GM19025 (cell line): Measurements from ENCODE around the gene DDX41.
A peak's percentile ranks its signal among the peaks of the same experiment; 100 is the strongest.

Experiments used
- ATAC-seq: cut with Tn5 transposase; IDR thresholded peaks from one replicate; pipeline ENCODE4 v1.9.1; 2021; ENCODE audit warnings: mild to moderate bottlenecking, low read depth, moderate library complexity; ENCODE audit not compliant: unreplicated experiment

The DDX41 gene

DNA sequence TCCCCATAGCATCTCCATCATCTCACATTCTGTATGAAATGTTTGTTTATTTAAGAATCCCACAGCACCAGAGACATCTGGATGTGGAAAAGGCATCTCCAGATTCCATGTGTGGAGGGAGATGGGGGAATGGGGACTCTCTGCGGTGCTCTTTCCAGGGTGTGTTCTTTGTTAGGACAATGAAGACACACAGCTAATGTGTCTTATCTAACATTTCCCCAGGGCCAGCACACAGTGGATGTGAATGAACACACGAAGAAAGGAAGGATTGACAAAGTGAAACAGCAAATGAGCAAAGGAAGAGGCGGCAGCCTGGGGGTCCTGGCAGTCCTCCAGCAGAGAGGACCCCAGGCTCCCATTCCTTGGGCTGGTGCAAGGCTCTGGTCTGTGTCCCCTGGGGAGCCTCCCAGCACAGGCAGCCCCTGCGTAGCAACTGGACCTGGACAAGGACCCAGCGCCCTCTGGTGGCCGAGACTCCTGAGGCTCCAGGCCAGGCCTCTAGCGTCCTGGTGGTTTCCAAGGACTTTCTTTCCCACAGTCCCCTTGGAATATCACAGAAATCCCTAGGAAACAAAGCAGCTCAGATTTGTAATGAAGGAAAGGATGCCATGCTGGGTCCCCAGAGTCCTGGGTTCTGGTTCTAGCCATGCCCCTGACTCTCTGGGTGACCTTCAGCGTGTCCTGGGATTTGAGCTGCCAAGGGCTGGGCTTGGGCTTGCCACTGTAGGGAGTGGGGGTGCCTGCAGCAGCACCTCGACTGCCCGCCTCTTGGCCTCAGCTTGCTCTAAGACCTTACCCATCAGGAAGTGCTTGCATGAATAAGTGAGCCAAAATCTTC lies 15.9 kb downstream of the DDX41 start:
- ATAC-seq, result no peak

DNA sequence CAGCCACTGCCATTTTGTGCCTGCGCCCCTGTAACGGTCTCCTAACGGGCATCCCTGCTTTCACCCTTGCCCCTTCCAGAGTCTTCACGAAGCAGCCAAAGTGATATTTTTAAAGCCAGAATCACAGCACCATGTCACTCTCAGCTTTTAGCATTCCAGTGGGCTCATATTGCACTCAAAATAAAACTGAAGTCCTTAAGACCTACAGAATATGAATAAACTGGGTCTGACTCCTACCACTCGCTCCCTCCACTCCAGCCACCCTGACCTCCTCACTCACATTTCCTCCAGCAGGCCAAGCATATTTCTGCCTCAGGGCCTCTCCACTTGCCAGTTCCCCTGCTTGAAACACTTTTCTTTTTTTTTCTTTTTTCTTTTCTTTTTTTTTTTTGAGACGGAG lies 16.9 kb downstream of the DDX41 start:
- no peak for ATAC-seq

DNA sequence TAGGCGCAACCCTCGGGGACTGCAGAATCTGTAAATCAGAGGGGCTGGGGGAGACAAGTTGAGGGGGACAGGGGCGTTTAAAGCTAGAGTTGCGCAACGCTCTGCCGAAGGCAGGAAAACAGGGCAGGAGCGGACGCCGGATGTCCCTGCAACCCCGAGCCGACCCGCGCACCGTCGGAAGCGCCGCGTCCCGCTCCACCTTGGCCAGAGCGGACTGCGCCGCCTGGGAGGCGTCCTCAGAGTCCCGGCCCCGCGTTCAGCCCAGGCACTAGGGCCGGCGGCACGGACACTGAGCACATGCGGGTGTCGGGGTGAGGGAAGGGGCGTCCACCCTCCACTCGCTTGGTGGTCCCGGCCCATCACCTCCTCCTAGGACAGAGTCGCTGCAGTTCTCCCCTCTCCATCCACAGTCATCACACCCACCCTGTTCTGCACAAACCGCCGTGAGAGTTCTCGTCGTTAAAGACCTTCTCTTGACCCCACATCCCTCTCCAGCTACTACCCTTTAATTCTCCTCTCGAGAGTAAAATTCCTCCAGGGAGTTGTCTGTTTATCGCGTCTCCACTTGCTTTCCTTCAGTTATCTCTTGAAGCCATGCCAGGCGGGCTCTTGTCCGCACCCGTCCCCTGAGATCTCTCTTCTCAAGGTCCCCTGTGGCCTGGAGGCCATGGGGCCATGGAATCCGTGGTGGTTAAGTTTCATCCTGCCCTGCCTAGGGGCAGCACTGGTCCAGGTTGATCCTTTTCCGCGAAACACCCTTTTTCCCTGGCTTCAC lies 18.6 kb downstream of the DDX41 start:
- no peak for ATAC-seq

DNA sequence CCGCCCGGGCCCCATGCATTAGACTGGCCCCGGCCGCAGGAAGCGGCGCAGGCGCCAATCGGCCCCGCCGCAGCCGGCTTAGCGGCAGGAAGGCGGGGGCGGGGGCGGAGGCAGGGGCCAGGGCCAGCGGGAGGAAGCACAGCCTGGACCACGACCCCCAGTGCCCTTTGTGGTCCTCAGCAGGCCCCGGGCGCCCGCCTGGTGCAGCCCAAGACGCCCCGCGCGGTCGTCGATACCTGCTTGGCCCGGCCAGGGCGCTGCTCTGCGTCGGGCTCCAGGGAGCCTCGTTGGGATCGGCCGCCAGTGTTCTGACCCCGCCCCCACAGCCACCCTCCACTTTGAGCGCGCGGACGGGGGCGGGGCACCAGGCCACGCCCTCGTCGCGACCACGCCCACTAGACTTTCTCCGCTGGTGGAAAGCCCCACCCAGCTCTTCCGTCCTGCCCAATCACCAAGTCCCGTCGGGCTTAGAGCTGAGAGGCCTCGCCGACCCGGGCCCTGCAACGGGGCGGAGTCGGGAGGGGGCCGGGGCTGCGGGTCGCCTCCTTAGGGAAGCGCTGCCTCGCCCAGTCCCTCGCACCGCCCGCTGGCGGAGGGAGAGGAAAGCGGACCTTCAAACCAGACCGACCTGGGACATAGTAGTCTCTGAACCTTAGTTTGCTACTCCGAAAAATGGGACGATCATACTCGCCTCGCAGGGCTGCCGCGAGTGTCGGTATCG lies 19.3 kb downstream of the DDX41 start, which contains the start of gene PDLIM7:
Gene PDLIM7, minus strand, starts transcription at position 313 of the 721 bp plus-strand sequence. CDS start 1,092 bp downstream, outside the sequence.
- ATAC-seq, result peak; percentile 74

DNA sequence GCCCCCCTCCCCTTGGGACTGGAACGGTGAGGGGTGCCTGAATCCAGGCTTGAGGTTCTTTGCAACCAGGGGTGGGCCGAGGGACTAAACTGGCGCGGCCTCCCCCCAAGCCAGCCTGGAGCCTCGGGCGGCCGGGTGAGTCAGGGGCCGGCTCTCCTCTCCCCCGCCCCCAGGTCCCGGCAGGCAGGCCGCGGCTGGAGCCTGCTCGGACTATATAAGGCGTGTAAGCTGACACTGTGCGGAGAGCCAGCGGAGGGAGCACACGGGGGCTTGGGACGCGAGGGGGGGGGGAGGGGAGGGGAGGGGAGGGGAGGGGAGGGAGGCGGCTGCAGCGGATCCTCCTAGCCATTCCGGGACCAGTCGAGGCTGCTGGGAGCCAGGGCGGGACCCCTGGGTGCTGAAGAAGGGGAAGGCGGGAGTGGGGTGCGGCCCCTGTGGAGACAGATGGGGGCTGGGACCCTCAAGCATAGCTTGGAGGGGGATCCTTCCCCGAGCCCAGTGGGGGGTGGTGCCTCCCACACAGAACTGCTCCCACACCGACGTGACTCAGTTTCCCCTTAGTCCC lies 20.0 kb downstream of the DDX41 start:
- ATAC-seq, result no peak

DNA sequence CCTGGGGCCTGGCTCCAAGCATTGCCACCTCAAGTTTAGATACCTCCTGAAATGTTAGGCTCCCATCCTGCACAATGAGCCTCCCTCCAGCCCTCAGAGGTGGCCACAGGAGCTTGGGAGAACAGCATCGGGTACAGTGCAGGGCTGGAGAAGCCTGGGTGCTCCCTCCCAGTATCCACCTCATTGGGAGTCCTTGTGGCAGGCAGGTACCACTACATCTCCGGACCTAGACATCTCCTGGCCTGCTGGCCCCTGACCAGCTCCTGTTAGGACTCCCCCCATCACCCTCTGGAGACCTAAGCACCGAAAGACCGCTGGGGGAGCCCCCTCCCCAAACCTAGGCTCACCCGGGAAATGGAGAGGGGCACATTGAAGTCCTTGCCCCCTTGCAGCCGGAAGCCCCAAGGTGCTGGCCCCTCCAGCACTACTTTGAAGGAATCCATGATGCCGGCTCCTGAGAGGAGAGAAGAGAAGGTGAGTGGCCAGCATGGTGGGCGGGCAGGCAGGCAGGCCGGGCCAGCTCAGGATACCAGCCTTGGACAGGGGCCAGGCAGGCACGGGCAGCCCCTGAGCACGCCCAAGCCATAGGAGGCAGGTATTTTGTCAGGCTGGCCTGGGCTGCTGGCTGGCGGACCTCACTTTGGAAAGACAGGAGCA lies 20.6 kb downstream of the DDX41 start:
- ATAC-seq, result no peak

DNA sequence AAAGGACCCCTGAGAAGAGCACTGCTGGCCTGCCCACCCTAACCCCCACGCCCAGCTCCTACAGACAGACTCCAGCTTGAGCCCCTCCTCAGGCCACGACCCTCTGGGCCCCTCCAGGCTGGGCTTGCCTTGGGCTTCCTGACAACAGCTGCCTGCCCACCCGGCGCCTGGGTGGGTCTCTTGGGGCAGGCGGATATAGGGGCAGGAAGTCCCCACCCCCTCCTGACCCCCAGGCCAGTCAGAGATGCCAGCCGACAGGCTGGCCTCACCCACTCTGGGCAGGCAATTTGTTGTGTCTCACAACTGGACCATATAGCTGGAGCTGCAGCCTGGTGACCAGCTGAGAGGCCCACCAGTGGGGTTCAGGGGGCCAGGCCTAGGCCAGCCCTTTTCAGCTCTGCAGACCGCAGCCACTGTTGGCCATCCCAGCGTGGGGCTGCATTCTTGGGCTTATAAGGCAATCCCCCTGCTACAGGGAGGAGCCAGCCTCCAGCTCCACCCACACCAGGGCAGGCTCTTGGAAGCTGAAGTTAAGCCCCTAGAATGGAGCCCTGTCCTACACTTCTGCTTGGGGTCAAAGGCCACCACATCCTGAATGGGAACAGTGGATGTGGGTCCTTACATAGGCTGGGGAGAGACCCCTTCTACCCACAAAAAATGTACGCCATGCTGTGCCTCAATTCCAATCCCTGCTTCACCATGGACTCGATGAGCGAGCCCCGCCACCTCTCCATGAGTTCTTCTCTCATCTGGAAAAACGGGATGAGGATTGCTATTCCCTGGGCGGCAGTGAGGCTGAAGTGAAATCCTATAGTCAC lies 21.3 kb downstream of the DDX41 start:
- ATAC-seq, result no peak

DNA sequence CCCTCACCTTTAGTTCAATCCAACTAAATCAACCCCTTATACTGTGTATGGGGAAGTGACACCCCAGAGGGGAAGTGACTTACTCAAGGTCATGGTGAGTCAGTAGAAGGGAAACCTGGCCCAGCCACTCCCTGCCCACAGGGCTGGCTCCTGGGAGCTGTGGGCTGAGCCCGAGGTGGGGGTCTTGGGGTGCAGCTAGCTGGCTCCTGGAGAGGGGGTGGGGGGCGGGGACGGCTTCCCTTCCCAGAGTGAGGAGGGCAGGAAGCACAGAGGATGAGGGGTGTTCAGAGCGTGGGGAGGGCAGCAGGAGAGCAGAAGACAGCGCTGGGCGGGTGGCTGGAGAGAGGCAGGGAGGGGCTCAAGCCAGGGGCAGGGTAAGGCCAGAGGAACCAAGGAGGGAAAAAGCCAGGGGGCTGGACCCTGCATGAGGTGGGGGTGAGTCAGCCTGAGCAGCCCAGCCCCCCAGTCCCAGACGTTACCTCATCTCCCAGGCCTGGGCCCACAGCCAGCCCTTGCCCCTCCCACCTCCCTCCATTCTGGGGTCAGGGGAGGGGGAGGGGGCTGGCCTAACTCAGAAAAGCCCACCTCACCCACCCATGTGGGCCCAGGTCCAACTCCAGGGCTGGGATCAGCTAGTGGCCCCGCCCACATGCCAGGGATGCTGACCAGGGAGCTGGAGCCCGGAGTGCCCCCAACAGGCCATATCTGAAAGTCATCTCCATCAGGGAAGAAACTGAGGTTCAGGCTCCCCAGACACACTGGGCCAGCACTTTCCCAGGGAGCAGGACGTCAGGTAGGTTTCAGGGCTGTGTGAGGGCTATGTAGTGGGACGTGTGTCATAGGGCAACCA lies 22.2 kb downstream of the DDX41 start:
- no peak for ATAC-seq

DNA sequence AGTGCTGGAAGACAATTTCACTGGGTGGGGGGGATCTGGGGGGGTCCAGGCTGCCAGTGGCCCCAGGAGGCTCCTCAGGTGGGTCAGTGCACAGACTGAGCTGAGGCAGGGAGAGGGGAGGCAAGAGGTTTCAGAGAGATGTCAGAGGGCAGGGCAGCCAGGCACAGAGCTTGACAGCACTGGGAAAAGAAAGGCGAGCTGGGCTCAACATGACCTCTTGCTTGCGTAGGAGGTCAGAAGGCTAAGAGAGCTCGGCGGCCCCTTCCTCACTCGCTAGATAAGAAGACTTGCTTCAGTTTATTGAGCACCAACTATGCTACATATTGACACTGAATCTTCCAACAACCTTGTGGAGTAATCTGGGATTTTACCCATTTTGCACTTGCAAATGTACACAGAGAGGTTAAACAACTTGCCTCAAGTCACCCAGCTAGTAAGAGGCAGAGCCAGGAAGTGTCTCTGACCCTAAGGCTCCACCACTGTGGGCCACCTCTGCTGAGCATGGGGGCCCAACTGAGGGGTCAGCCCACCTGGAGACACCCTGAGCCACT lies 22.9 kb downstream of the DDX41 start:
- ATAC-seq, result no peak

DNA sequence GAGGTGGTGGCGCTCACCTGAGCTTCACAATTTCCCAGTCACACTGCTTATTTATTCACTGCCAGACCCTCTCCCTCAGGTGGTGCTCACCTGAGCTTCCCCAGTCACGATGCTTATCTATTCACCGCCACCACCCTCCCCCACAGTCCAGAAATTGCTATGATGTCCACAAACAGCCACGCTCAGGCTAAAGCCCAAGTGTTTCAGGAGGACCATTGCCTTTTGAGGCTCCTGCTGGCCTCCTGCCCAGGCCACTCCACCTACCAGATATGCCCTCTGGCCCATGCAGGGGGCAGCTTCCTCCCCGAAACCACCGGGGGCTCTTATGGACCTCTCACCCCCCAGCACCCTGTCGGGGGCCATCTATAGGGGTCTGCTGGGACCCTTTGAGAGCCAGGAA lies 23.9 kb downstream of the DDX41 start:
- no peak for ATAC-seq

DNA sequence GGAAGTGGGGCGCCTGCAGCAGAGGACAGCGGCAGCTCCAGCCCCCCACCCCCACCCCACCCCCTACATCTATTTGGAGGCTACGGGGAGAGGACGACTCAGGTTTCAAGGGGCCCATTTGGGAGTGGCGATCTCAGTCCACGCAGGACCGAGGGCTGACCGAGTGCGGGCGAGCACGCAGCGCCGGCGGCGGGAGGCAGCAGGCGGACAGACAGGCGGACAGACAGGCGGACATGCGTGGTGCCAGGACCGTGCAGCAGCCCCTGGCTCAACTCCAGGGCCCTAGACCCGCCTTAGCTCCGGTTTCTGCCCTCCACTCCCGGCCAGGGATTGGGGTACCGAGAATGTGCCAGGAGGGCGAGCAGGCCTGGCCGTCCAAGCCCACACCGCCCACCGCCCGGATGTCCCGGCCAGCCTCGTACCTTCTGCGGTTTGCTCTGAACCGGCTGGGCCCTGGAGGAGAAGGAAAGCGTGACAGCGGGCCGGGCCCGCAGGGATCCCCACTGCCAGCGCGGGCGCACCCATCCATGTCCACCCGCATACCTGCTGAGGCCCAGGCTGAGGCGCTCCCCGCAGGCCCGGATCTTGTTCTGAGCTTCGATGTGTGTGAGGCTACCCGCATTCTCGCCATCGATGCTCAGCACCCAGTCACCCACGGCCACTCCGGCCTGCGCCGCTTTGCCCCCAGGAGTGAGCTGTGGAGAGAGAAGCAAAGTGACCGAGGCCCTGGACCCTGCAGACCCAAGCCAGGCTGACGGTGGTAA lies 24.6 kb downstream of the DDX41 start:
- ATAC-seq, result no peak

DNA sequence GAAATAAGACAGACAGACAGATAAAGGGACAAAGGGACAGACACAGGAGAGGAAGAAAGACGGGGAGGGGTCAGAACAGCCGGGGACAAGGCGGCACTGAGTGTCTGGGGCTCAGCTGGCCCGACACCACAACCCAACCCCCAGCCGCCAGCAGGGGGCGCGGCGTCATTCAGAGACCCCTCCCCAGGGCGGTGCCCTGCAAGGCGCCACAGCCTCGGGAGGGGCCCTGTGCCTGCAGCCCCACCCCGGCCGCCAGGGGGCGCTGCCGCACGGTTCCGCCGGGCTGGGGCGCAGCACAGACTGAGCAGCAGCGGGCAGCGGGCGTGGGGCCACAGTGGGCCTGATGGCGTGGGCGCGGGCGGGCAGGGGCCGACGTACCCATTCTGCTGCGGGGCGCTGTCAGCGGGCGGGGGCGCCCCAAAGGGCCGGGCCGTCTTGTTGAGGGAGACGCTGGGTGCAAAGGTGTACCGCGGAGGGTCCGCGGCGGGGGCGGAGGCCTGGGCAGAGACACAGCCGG lies 25.3 kb downstream of the DDX41 start:
- ATAC-seq, result no peak

DNA sequence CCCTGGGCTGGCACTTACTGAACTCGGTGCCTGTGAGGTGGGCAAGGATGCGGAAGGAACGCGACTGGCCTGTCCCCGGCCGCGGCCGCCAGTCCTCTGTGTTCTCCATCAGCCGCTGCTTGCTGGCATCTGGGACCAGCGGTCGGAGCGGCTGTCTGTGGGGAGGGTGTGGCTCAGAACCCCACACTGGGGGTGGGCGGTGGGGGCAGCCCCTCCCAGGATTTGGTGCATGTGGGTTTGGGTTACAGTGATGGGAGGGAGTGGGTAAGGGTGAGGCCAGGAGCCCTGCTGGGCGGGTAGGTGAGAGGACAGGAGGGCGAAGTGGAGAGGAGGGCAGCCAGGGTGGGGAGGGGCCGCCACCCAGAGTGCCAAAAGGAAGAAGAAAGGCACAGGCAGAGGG lies 25.8 kb downstream of the DDX41 start:
- ATAC-seq, result no peak

DNA sequence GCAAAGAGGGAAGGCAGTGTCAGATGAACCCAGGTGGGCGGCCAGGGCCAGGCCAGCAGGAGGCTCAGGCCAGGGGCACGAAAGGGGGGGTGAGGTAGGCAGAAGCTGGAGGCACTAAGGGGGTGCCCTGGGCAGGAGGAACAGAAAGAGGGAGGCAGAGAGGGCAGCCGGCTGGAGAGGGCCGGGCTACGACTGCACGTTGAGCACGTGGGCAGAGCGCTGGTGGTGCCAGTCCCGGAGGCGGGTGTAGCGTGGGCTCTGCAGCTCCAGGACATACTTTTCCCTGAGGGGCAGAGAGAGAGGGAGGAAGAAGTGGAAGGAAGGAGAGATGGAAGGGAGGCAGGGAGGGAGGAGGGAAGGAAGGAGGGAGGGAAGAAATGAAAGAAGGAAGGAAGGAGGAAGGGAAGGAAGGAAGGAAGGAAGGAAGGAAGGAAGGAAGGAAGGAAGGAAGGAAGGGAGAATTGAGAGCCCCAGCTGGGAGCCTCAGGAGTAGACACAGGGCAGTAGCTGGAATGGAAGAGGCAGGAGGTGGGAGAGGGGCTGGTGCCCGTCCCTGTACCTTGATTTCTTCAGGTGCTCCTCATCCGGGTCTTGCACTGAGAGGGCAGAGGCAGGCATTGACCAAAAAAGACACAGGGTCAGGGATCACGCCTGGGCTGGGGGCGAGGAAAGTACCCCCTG lies 26.3 kb downstream of the DDX41 start:
- ATAC-seq, result no peak

DNA sequence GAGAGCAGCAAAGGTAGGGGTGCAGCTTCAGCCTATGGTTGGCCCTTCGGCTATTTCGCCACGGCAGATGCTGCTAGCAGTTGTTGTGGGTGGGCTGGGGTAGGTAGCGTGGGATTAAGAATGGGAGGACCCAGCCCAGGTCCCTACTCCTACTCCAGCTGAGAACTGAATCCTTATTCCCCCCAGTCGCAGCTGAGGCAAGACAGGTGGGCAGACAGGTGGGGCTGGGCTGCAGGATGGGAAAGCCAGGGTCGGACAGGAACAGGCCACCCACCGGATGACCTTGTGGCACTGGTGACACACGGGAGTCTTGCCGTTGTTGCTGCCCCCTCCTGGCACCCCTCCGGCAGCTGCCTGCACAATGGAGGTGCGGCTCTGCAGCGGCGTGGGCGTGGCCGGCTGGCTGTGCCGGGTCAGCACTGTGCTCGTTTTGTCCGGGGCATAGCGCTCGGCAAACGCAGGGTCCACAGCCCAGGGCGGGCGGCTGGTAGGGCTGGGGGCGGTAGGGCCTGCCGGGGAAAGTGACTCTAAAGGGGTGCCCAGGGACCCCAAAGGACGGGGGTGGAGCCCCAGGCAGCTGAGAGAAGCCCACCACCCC lies 27.5 kb downstream of the DDX41 start:
- ATAC-seq, result no peak

DNA sequence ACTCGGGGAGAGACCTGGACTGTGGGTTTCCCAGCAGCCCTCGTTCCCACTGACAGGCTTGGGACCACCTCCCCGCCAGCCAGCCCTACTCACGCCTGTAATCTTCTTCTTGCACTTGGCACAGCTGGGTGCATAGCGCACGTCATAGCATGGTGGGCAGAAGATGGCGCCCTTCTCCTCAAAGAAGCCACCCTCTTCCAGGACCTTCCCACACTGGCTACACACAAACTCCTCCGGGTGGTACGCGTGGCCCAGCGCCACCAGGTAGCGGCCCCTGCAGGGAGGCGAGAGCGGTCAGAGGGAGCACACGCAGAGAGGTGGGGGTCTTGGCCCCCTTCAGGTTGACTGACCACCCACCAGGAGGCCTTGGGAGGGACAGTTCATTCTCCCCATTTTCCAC lies 28.8 kb downstream of the DDX41 start:
- no peak for ATAC-seq
